ENCODE measurements around the gene KIF21A.

Gene KIF21A

GRCh38 chr12:39389399-39390150, 53.3 kb downstream of the KIF21A start:
- H3K27me3 Mint-ChIP-seq (ENCODE audit: low read depth): no peaks in the 10 kb centered on the region
- no peaks in the 10 kb centered on the region for H3K9me3 Mint-ChIP-seq
- no peak overlapping the region for H3K4me3 Mint-ChIP-seq
- H3K4me1 Mint-ChIP-seq (ENCODE audit: low read depth): no peaks in the 10 kb centered on the region
- H3K27ac Mint-ChIP-seq: no peak overlapping the region
- H3K36me3 Mint-ChIP-seq (ENCODE audit: low read depth): no peaks in the 10 kb centered on the region

DNA sequence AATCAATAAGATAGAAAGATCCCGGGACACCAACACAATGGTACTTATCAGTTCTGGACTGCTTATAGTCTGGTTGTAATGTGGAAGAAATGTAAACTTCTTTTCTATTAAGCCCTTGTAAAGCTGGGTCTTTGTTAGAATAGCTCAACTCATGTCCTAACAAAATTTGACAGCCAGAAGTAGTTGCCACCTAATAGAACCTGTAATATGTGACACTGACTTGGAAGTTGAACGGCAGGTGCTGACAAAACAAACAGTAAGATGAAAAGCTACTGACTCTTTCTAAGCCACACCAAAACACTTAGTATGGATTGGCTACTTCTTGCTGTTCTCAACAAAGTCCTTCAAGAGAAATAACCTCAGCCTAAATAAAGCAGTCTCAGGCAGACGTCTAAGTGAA, 56.6 kb downstream of the KIF21A start:
- no peaks in the 10 kb centered on the region for H3K4me1 Mint-ChIP-seq (ENCODE audit: low read depth)
- no peaks in the 10 kb centered on the region for H3K36me3 Mint-ChIP-seq (ENCODE audit: low read depth)
- H3K27me3 Mint-ChIP-seq (ENCODE audit: low read depth): no peaks in the 10 kb centered on the region
- no peak overlapping the region for H3K4me3 Mint-ChIP-seq
- no peaks in the 10 kb centered on the region for H3K9me3 Mint-ChIP-seq
- no peak overlapping the region for H3K27ac Mint-ChIP-seq

DNA sequence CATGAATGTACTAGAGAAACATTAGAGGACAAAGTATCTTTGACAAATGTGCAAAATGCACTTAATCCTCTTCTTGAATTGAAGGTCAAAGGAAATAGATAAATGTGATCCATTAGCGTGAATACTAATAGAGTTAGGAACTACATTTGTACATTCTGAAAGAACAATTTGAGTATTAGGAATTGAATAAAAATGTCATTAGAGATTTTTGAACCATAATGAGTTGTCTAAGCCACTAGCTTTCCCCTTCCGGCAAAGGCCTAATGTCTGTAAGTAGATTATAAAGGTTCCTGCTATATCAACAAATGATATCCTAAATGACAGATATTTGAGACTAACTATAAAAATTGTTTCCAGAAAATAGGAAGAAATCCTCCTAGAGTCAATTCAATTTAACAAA, 59.8 kb downstream of the KIF21A start:
- Mint-ChIP-seq H3K36me3 (ENCODE audit: low read depth) (no peaks in the 10 kb centered on the region), H3K4me1 (ENCODE audit: low read depth) (no peaks in the 10 kb centered on the region), H3K27me3 (ENCODE audit: low read depth) (no peaks in the 10 kb centered on the region), H3K4me3 (no peak overlapping the region), H3K9me3 (no peaks in the 10 kb centered on the region), H3K27ac (no peak overlapping the region)

GRCh38 chr12:39380090-39380489, 62.8 kb downstream of the KIF21A start:
- Mint-ChIP-seq H3K36me3 (ENCODE audit: low read depth) (no peaks in the 10 kb centered on the region), H3K4me1 (ENCODE audit: low read depth) (no peaks in the 10 kb centered on the region), H3K9me3 (no peaks in the 10 kb centered on the region), H3K27ac (no peak overlapping the region), H3K27me3 (ENCODE audit: low read depth) (no peaks in the 10 kb centered on the region), H3K4me3 (no peak overlapping the region)

- Mint-ChIP-seq H3K4me1 (ENCODE audit: low read depth) (no peaks in the 10 kb centered on the region), H3K27me3 (ENCODE audit: low read depth) (no peaks in the 10 kb centered on the region), H3K9me3 (no peaks in the 10 kb centered on the region), H3K27ac (no peak overlapping the region), H3K36me3 (ENCODE audit: low read depth) (no peaks in the 10 kb centered on the region), H3K4me3 (no peak overlapping the region)
These were observed 64.6 kb downstream of the KIF21A start for GRCh38 chr12:39378341-39378740.

DNA sequence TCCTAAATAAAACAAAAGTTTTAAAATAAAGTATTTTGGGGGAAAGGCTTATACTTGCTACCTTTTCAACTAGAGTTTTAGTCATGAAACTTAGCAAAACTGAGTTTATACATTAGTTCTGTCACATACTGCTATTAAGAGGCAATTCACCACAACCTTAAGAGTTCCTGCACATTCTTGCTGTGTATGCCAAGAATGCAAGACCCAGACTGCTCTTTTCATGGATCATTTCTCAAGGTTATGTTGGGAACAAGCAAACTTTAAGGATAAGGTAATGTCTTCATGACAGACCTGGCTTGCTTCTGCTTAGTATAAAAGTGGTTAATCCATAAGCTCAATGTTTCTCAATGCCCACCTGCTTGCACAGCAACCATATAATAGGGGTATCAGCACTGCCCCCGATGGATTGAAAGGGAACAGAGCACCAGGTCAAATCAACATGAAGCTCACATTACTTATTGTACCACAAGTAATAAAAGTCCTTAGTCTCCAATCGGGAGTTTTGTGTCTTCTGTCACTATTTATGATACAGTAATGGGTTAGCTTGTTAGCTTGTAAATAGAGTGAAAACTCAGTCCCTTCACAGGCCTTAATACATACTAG, 67.6 kb downstream of the KIF21A start:
- Mint-ChIP-seq H3K27me3 (ENCODE audit: low read depth) (no peaks in the 10 kb centered on the region), H3K27ac (no peak overlapping the region), H3K4me1 (ENCODE audit: low read depth) (peaks cover 10% of the 10 kb centered on the region), H3K36me3 (ENCODE audit: low read depth) (peaks cover 5% of the 10 kb centered on the region), H3K4me3 (no peak overlapping the region), H3K9me3 (peaks cover 4% of the 10 kb centered on the region)

DNA sequence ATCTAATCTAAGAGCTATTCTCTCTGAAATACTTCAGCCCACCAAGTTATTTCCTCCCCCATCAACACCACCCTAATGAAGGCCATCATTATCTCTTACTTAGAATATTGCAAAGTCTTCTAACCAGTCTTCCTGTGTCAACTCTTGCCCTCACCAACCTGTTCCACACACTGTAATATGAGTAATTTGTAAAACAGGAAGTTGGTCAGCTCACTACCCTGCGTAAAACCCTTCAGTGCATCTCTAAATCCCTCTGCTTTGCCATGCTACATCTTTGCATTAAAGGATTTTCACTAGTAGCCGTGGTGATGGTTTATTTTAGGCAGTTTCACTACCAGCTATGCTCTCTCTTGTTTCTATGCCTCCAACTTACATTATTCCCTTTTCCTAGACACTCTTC, 70.0 kb downstream of the KIF21A start:
- H3K27ac Mint-ChIP-seq: peak overlapping the region; percentile 37
- H3K4me3 Mint-ChIP-seq: no peak overlapping the region
- no peaks in the 10 kb centered on the region for H3K27me3 Mint-ChIP-seq (ENCODE audit: low read depth)
- H3K36me3 Mint-ChIP-seq (ENCODE audit: low read depth): peaks cover 5% of the 10 kb centered on the region
- peaks cover 15% of the 10 kb centered on the region for H3K4me1 Mint-ChIP-seq (ENCODE audit: low read depth)
- H3K9me3 Mint-ChIP-seq: peaks cover 4% of the 10 kb centered on the region

- Mint-ChIP-seq H3K36me3 (ENCODE audit: low read depth) (peaks cover 5% of the 10 kb centered on the region), H3K27ac (peak overlapping the region; percentile 37), H3K9me3 (peaks cover 4% of the 10 kb centered on the region), H3K4me1 (ENCODE audit: low read depth) (peaks cover 15% of the 10 kb centered on the region), H3K27me3 (ENCODE audit: low read depth) (no peaks in the 10 kb centered on the region), H3K4me3 (no peak overlapping the region)
These were observed 70.6 kb downstream of the KIF21A start for GRCh38 chr12:39372204-39372925.

- Mint-ChIP-seq H3K36me3 (ENCODE audit: low read depth) (peaks cover 7% of the 10 kb centered on the region), H3K4me1 (ENCODE audit: low read depth) (peaks cover 15% of the 10 kb centered on the region), H3K4me3 (no peak overlapping the region), H3K9me3 (peaks cover 4% of the 10 kb centered on the region), H3K27ac (no peak overlapping the region), H3K27me3 (ENCODE audit: low read depth) (no peaks in the 10 kb centered on the region)
These were observed 73.2 kb downstream of the KIF21A start for GRCh38 chr12:39369756-39370155.

- Mint-ChIP-seq H3K27me3 (ENCODE audit: low read depth) (no peaks in the 10 kb centered on the region), H3K36me3 (ENCODE audit: low read depth) (peaks cover 11% of the 10 kb centered on the region), H3K4me3 (no peak overlapping the region), H3K4me1 (ENCODE audit: low read depth) (peaks cover 15% of the 10 kb centered on the region), H3K27ac (no peak overlapping the region), H3K9me3 (peaks cover 4% of the 10 kb centered on the region)
These were observed 74.0 kb downstream of the KIF21A start for GRCh38 chr12:39368891-39369290.

GRCh38 chr12:39368096-39368495, 74.8 kb downstream of the KIF21A start:
- Mint-ChIP-seq H3K9me3 (peaks cover 4% of the 10 kb centered on the region), H3K27me3 (ENCODE audit: low read depth) (no peaks in the 10 kb centered on the region), H3K4me3 (no peak overlapping the region), H3K4me1 (ENCODE audit: low read depth) (peaks cover 13% of the 10 kb centered on the region), H3K36me3 (ENCODE audit: low read depth) (peaks cover 11% of the 10 kb centered on the region), H3K27ac (no peak overlapping the region)

- Mint-ChIP-seq H3K36me3 (ENCODE audit: low read depth) (peaks cover 7% of the 10 kb centered on the region), H3K27me3 (ENCODE audit: low read depth) (no peaks in the 10 kb centered on the region)
These were observed 75.4 kb downstream of the KIF21A start for GRCh38 chr12:39367494-39367893.

DNA sequence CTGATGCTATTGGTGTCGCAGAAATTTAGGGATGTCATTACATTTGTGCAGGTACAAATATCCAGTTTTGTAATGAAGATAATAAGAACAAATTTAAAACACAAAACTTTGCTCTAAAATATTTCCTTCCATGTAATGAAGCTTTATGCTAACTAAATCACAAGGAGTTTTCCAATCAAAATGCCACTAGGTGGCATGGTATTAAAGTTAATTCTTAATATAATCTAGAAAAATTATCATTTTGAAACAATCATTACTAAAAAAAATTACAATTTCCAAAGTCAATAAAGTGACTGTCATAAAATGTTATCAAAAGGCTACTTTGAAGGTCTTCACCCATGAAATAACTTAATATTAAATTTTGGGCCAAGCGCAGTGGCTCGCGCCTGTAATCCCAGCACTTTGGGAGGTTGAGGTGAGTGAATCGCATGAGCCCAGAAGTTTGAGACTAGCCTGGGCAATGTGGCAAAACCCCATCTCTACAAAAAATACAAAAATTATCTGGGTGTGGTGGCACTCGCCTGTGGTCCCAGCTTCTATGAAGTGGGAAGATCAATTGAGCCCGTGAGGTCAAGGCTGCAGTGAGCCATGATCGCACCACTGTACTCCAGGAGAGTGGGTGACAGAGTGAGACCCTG, 77.4 kb downstream of the KIF21A start:
- H3K9me3 Mint-ChIP-seq: peaks cover 4% of the 10 kb centered on the region
- H3K36me3 Mint-ChIP-seq (ENCODE audit: low read depth): peaks cover 14% of the 10 kb centered on the region
- no peaks in the 10 kb centered on the region for H3K27me3 Mint-ChIP-seq (ENCODE audit: low read depth)

More at GRCh38 chr12:39367494-39367893, 75.4 kb downstream of the KIF21A start:
- Mint-ChIP-seq H3K4me3 (no peak overlapping the region), H3K4me1 (ENCODE audit: low read depth) (peaks cover 7% of the 10 kb centered on the region), H3K9me3 (no peaks in the 10 kb centered on the region), H3K27ac (no peak overlapping the region)

DNA sequence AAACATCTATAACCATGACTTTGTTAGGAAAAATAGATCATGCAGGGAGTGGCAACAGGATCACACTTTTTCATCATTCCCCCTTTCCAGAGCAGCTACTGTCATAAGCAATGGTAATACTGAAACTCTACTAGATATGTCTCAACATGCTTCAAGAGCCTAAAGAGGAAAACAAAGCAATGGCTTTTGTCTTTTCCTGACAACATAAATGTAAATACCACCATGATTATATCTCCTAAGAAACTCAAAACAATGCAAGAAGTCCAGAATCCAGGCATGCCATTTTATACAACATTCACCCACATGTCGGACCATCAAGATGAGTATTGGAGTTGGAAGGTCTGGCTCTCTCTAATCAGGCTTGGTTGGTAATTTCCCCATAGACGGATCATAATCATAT, 78.7 kb downstream of the KIF21A start:
- Mint-ChIP-seq H3K36me3 (ENCODE audit: low read depth) (peaks cover 14% of the 10 kb centered on the region), H3K9me3 (peaks cover 4% of the 10 kb centered on the region), H3K4me1 (ENCODE audit: low read depth) (peaks cover 3% of the 10 kb centered on the region), H3K27ac (no peak overlapping the region), H3K27me3 (ENCODE audit: low read depth) (no peaks in the 10 kb centered on the region), H3K4me3 (no peak overlapping the region)

More for the DNA sequence above, 77.4 kb downstream of the KIF21A start:
- H3K27ac Mint-ChIP-seq: no peak overlapping the region
- H3K4me3 Mint-ChIP-seq: no peak overlapping the region
- peaks cover 8% of the 10 kb centered on the region for H3K4me1 Mint-ChIP-seq (ENCODE audit: low read depth)

Measured in T-helper 1 cell treated with Interleukin-12 subunit alpha and Interleukin-12 subunit beta and Interleukin-4 antibody, amounts not matched to agents 30 μg/mL and 1 μg/mL, for 36 hours (primary cell).